GM18858 (cell line): ENCODE data around the gene OBSCN.

ENCODE experiments used
- ATAC-seq: cut with Tn5 transposase; IDR thresholded peaks from one replicate; pipeline ENCODE4 v1.9.1; 2021; ENCODE audit not compliant: unreplicated experiment

The OBSCN gene

GRCh38 chr1:228394571-228395394 is 186.9 kb downstream of the OBSCN start:
- ATAC-seq: no peak

- no peak for ATAC-seq
Measured at GRCh38 chr1:228396770-228397662, 189.2 kb downstream of the OBSCN start.

- no peak for ATAC-seq
Measured at GRCh38 chr1:228397966-228398365, 190.1 kb downstream of the OBSCN start.

- ATAC-seq: no peak
Measured at GRCh38 chr1:228398741-228399461, 191.1 kb downstream of the OBSCN start.

GRCh38 chr1:228399531-228400236 is 191.8 kb downstream of the OBSCN start:
- ATAC-seq: no peak

GRCh38 chr1:228400237-228400651 is 192.4 kb downstream of the OBSCN start:
- ATAC-seq: no peak

- ATAC-seq: no peak
Measured at GRCh38 chr1:228400692-228401454, 193.0 kb downstream of the OBSCN start.

- no peak for ATAC-seq
Measured at GRCh38 chr1:228401782-228402640, 194.2 kb downstream of the OBSCN start.

- no peak for ATAC-seq
Measured at GRCh38 chr1:228402641-228403025, 194.8 kb downstream of the OBSCN start.

GRCh38 chr1:228403231-228403631 is 195.4 kb downstream of the OBSCN start:
- ATAC-seq: no peak

- ATAC-seq: no peak
Measured at GRCh38 chr1:228404107-228404720, 196.4 kb downstream of the OBSCN start.

- no peak for ATAC-seq
Measured at GRCh38 chr1:228405200-228405978, 197.5 kb downstream of the OBSCN start.

- ATAC-seq: no peak
Measured at GRCh38 chr1:228405979-228406228, 198.1 kb downstream of the OBSCN start.

- ATAC-seq: no peak
Measured at GRCh38 chr1:228407106-228408040, 199.5 kb downstream of the OBSCN start.

GRCh38 chr1:228408041-228408868 is 200.4 kb downstream of the OBSCN start:
- no peak for ATAC-seq
